M059J (cell line): ENCODE results near the gene TAF8. TPM values are rescaled to one million over a fixed set of nuclear protein-coding genes. Genes with fewer than 3 reads are reported as not detected.

Experiments
- DNase-seq: peaks from one replicate; pipeline ENCODE4 v3.0.0-alpha.2; 2012; ENCODE audit warnings: low read depth
- total RNA-seq: library from RNA; depleted of rRNA; stranded (reverse); fragments of >200 nt; shearing (Covaris generic); gene quantifications from 2 replicates; pipeline ENCODE4 v1.2.3, GENCODE V29; 2014; rRNA removed

The TAF8 gene
- total RNA-seq, 1 experiment from 2014 or later: 23.7 TPM

GRCh38 chr6:42123379-42124103 lies 73.2 kb downstream of the TAF8 start:
- no peak for DNase-seq

DNA sequence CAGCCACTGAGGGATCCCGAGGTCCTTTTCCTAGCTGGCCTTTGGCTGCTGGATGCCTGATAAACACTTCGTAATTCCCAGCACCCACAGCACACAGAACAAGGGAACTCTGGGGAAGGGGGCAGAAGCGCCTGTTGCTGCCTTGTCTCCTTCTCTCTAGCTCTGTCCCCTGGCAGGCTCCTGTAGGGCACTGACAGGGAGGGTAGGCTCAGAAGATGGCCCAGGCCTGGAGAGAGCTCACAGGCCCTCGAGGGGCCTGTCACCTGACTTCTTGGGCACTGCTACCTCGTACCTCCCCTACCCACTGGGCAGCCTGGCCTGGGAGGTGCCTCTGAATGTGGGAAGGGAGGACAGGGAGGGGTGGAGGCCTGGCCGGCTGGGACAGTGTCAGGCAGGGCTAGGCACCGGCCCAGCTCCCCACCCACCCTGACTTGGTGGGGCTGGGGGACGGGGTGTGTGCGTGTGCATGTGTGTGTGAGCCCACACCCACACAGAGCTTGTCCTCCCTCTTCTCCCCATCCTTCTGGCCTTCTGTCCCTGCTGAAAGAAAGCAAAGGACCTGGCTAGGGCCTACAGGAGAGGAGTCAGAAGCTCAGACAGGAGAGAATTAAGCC lies 74.0 kb downstream of the TAF8 start:
- no peak for DNase-seq

GRCh38 chr6:42125231-42125630 lies 74.9 kb downstream of the TAF8 start:
- no peak for DNase-seq

DNA sequence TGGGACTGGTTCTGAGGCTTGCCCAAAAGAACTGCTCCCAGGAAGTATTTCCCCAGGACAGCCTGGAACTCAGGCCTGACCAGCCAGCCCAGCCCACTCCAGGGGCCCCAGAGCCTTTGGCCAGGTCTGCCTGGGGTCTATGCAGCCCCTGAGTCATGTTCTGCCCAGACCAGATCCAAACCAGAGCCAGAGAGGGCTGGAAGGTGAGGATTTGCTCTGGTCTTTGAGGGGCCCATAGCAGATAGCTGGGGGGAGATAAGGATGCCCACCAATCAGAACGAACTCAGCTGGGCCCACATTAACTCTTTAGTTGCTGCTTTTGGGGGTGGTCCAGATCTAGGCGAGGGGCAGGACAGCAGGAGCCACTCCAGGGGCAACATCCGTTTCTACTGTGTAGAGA lies 75.3 kb downstream of the TAF8 start:
- DNase-seq: no peak

- no peak for DNase-seq
Measured at GRCh38 chr6:42128460-42129359, 78.4 kb downstream of the TAF8 start.

- DNase-seq: no peak
Measured at GRCh38 chr6:42129360-42129676, 79.0 kb downstream of the TAF8 start.

DNA sequence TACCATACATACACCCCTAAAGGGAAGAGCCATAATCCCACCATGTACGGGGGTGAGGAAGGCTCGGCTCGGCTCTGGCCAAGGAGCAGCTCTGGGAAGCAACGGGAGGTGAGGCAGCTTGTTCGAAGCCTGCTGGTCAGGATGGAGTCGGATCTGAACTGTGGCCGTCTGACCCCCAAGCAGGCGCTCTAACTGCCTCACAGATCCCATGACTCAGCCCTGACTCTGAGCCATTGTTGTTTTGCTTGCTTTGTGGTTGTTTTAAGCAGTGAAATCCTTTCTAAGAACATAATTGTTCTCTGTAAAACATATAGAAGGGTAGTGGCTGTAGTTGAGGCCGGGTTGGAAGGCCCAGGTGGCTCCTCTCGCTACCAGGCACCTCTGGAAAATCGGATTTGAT lies 81.2 kb downstream of the TAF8 start:
- DNase-seq: peak; percentile 89

- DNase-seq: no peak
Measured at GRCh38 chr6:42133926-42134325, 83.6 kb downstream of the TAF8 start.

DNA sequence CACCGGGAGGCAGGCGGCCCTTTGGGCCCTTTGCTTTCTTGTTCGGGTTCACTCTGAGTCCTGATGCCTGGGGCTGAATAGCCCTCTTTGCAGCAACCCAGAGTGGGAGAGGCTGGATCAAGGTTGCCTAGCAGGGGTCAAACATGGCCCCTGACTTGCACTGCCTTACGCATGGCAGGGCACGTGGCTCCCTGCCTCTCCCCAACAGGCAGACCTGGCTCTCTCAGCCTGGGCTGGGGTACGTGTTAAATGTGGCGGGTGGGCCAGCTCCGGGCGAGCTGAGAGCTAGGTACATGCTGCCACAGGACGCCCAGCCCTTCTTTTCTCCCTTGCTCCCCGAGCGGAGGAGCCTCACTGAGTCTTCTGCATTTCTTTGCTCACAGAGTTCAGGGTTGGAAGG lies 84.8 kb downstream of the TAF8 start:
- DNase-seq: no peak

GRCh38 chr6:42135722-42136121 lies 85.4 kb downstream of the TAF8 start:
- no peak for DNase-seq

GRCh38 chr6:42136508-42137193 lies 86.3 kb downstream of the TAF8 start:
- peak; percentile 91 for DNase-seq

Other genes starting within 250 kb of the TAF8 start
- 2.6 and 3.6 TPM in 2 replicates for gene USP49, start 155.1 kb upstream of the TAF8 start, total RNA-seq
- 23.5 and 49.9 TPM in 2 replicates for gene MED20, start 129.4 kb upstream of the TAF8 start, total RNA-seq
- gene BYSL, start 129.0 kb upstream of the TAF8 start, total RNA-seq: 16.0 and 19.2 TPM in 2 replicates
- 141 and 146 TPM in 2 replicates for gene CCND3, start 108.7 kb upstream of the TAF8 start, total RNA-seq
- gene C6orf132, start 92.1 kb downstream of the TAF8 start, total RNA-seq: 0.30 and 2.2 TPM in 2 replicates
- not detected in 2 replicates for gene GUCA1A, start 122.8 kb downstream of the TAF8 start, total RNA-seq
- gene GUCA1B, start 144.4 kb downstream of the TAF8 start, total RNA-seq: 0.27 TPM in 1 of 2 replicates, not detected in the other
- gene MRPS10, start 167.3 kb downstream of the TAF8 start, total RNA-seq: 96.9 and 123 TPM in 2 replicates